Endothelial cell of umbilical vein (primary cell): Measurements from ENCODE around the gene TEKTIP1.

Source experiments
- CTCF ChIP-seq, 2 donors: IDR thresholded peaks; 1 replicate in 1 of 2; 2 replicates in 1 of 2; pipeline ENCODE4 v1.5.1; 2011; ENCODE audit warnings: low read length in 2 of 2, mild to moderate bottlenecking in 2 of 2, moderate library complexity in 2 of 2, control low read depth in 1 of 2, inconsistent platforms in 1 of 2, low read depth in 1 of 2; ENCODE audit not compliant: insufficient read depth in 1 of 2; ENCODE audit errors: extremely low read depth in 1 of 2
- EZH2 ChIP-seq: IDR thresholded peaks from 2 replicates; pipeline ENCODE4 v1.6.1; 2012; ENCODE audit warnings: borderline replicate concordance, low read depth, mild to moderate bottlenecking, moderate library complexity, low read length, inconsistent platforms; ENCODE audit not compliant: severe bottlenecking
- MAX ChIP-seq: IDR thresholded peaks from 2 replicates; pipeline ENCODE4 v1.6.1; 2011; ENCODE audit not compliant: insufficient read depth, insufficient read length
- POLR2A ChIP-seq: IDR thresholded peaks from 2 replicates; pipeline ENCODE4 v1.6.1; 2012; ENCODE audit warnings: low read depth, mild to moderate bottlenecking, control low read depth, low read length
- POLR2AphosphoS5 ChIP-seq: IDR thresholded peaks from 2 replicates; pipeline ENCODE4 v1.6.1; 2012; ENCODE audit warnings: low read depth, mild to moderate bottlenecking, control low read depth, low read length, moderate library complexity; ENCODE audit not compliant: insufficient read depth

GRCh38 chr19:3572855-3573161, 33.8 kb downstream of the TEKTIP1 start, which contains the start of gene HMG20B:
- TF ChIP-seq CTCF (IDR thresholded peaks at IDR 0.05; ENCODE audit: extremely low read depth in 1 of 2, insufficient read depth in 1 of 2, low read depth in 1 of 2, low read length in 2 of 2) (no peak), MAX (no peak), EZH2 (no peak), POLR2AphosphoS5 (no peak), POLR2A (no peak)
